ENCODE results near the gene CD300LD.
A peak's percentile ranks its signal among the peaks of the same experiment; 100 is the strongest.

CD300LD gene

GRCh38 chr17:74543406-74543805 lies 48.7 kb downstream of the CD300LD start:
- no peak for DNase-seq

- DNase-seq, result no peak
These were observed 49.2 kb downstream of the CD300LD start for GRCh38 chr17:74542727-74543383.

- no peak for DNase-seq
These were observed 49.9 kb downstream of the CD300LD start for GRCh38 chr17:74542166-74542565.

GRCh38 chr17:74541176-74542111 lies 50.6 kb downstream of the CD300LD start:
- no peak for DNase-seq

GRCh38 chr17:74539281-74539820 lies 52.7 kb downstream of the CD300LD start:
- no peak for DNase-seq

GRCh38 chr17:74536890-74537289 lies 55.2 kb downstream of the CD300LD start:
- no peak for DNase-seq

GRCh38 chr17:74532115-74532514 lies 60.0 kb downstream of the CD300LD start:
- DNase-seq, result peak in 1 of 2 experiments; percentile 51

GRCh38 chr17:74531231-74531761 lies 60.8 kb downstream of the CD300LD start, which contains the start of gene CD300LB:
CD300LB (minus strand) TSS chr17:74531475; CDS start chr17:74531350, 125 bp downstream.
- no peak for DNase-seq

- no peak for DNase-seq
These were observed 61.3 kb downstream of the CD300LD start for GRCh38 chr17:74530831-74531150.
